GM12801 (cell line): Measurements from ENCODE around the gene CYTH3.

Experiments used
- CTCF ChIP-seq: IDR thresholded peaks from one replicate; pipeline ENCODE4 v1.5.1; 2011; ENCODE audit warnings: control low read depth; ENCODE audit not compliant: insufficient read length; ENCODE audit errors: extremely low read depth

Gene CYTH3

DNA sequence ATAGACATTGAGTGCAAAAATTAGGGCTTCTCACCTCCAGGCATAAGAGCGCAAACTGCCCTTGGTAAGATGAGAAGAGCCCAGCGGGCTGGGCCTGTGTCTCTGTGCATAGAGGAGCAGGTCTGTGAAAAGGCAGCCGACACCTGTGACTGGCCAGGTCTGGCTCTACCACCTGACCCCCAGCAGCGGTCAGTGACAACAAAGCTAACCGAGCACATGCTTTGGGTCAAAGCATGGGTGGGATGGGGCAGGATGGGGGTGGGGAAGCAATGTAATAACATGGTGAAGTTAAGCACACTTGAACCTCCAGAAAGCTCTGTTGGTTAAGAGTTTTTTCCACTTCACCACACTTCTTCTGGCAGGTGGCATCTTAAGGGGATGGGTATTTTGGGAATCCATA, 29.3 kb downstream of the CYTH3 start:
- TF ChIP-seq CTCF = no peak

- TF ChIP-seq CTCF = no peak
These were observed 29.9 kb downstream of the CYTH3 start for GRCh38 chr7:6242561-6242960.

- TF ChIP-seq CTCF = no peak
These were observed 30.8 kb downstream of the CYTH3 start for GRCh38 chr7:6241607-6241973.

DNA sequence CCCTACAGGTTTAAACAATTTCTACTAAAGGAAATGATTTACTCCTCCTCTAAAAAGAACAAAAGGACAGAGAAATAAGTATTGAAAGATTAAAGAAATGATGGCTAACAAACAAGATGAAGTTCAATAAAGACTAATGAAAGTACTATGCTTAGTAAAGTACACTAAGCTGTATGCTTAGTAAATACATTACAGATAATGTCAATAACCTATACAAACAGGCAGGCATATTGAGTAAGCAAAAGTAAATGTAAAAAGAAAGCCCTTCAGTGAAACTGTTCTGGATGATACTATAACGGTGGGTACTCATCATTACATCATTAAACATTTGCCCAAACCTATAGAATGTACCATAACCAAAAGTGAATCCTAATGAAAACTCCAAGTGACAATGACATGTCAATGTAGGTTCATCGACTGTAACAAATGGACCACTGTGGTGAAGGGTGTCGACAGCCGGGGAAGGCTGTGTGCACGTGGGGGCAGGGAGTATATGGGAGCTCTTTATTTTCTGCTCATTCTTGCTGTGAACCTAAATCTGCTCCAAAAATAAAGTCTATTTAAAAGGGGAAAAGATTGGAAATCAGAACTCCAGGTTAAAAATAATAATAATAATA, 34.0 kb downstream of the CYTH3 start:
- TF ChIP-seq CTCF = no peak

- no peak for TF ChIP-seq CTCF
These were observed 34.7 kb downstream of the CYTH3 start for GRCh38 chr7:6237730-6238129.

GRCh38 chr7:6237011-6237410, 35.4 kb downstream of the CYTH3 start:
- TF ChIP-seq CTCF = no peak

DNA sequence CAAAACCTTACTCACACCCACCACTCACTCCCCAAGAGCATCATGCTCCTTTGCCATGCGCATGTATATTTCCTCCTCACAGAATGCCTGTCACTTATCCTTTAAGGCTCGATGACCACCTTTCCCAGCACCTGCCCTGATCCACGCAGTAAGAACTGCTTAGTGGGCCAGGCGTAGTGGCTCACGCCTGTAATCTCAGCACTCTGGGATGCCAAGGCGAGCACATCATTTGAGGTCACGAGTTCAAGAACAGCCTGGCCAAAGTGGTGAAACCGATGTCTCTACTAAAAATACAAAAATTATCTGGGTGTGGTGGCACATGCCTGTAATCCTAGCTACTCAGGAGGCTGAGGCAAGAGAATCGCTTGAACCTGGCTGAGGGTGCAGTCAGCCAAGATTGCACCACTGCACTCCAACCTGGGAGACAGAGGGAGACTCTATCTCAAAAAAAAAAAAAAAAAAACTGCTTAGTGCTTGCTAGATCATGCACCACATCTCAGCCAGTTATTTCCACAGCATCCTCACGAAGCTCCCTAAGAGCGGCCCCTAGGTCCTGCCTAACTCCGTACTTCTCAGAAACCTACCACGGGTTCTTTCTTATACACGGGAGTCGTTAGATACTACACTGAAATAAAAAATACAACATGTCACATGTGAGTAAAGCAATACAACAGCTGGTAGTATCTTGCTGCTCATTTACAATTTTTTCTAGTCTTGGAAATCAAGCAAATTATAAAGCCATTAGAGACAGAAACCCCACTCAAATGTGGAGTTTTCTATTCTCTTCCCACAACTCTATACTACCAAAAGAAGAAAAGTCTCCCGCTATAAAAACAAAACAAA, 37.2 kb downstream of the CYTH3 start:
- no peak for TF ChIP-seq CTCF
